HG02970 (cell line): ENCODE measurements around the gene CABP7.

Experiments used
- ATAC-seq: cut with Tn5 transposase; IDR thresholded peaks from one replicate; pipeline ENCODE4 v1.9.1; 2021; ENCODE audit warnings: mild to moderate bottlenecking, moderate library complexity, moderate number of reproducible peaks; ENCODE audit not compliant: unreplicated experiment, low FRiP score

Gene CABP7

DNA sequence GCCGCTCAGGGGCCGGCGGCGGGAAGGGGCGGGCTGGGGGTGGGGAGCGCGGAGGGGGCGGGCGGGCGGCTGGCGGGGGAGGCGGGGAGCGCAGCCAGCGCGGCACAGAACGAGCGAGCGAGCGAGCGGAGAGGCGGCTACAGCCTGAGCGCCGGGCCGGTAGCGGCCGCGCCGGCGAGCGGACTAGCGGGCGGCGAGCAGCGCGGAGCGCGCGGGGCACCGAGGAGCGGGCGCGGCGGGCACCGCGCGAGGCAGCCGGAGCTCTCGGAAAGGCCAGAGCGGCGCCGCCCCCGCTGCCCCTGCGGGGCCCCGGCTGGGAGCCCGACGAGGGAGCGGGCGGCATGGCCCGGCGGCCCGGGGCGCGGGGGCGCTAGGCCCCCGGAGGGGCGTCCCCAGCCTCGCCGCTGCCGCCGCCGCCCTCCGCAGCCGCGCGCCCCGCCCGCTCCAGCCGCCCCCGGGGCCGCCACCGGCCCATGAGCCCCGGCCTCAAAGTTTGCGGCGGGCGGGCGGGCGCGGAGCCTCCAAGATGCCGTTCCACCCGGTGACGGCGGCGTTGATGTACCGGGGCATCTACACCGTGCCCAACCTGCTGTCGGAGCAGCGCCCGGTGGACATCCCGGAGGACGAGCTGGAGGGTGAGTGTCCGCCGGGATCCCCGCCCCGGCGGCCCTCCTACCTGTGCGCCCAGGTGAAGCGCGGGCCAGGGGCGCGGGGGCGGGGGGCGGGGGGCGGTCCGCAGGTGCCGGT lies at the start of gene CABP7:
Gene CABP7 (plus strand): TSS at position 105 of the 747 bp plus-strand sequence. CDS start 422 bp downstream, at position 527.
- no peak for ATAC-seq

DNA sequence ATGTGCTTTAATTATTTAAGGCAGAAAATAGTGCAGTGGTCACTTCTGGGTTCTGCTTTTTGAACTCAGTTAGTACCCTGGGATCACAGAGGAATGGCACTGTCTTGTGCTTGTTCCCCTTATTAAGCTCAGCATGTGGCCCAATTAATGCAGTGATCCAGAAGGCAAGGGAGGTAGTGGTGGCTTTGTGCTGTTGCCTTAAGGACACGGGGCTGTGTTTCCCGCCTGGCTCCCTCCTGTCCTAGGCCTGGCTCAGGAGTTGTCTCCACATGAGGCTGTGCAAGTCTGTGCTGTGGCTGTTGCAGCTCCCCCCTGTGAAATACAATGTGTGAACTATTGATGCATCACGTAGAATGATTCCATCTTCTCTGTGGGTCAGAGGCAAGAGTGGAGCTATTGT lies 49.2 kb upstream of the CABP7 start:
- no peak for ATAC-seq

DNA sequence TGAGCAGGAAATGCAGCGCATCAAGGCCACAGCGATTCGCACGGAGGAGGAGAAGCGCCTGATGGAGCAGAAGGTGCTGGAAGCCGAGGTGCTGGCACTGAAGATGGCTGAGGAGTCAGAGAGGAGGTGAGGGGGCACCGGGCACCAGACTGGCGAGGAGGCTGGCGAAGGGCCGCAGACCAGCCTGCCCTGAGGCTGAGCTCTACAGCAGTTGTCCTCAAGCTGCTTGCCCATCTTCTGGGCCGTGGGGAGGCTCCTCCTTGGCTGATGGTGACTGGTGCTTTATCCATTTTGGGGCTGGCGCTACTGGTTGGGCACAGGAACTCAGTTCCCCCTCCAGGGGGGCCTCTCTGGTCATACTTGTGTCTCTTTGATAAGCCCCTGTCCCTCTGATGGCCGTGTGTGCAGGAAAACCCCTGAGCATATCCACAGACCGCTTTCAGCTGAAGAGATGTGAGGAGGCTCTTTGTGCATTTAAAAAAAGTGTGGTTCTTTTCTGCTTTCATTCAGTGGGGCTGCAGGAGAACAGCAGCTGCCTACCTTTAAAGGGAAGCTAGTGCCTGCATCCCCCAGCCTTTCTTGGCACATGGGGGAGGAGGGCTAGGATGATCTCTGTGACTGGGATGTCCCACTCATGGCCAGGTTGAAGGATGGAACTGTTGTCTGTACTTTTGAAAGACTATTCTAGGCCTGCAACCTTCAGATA lies 46.3 kb upstream of the CABP7 start:
- ATAC-seq = no peak

DNA sequence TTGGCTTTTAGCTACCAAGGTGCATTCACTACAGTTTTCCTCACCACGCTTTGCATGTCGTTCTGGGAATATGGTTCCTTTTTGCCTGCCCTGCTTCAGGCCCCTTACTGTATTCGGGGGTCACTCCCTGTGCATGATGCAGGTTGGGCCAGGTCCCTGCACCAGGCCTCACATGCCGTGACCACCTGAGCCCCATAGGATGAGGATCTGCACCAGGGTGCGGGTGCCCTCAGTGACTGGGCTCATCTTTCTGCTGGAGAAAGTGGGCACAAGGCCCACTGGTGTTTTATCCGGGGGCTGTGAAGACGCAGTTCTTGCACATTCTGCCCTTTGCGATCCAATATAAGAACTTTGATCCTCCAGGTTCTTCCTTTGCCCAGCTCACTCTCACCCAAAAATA lies 45.7 kb upstream of the CABP7 start:
- ATAC-seq = no peak

DNA sequence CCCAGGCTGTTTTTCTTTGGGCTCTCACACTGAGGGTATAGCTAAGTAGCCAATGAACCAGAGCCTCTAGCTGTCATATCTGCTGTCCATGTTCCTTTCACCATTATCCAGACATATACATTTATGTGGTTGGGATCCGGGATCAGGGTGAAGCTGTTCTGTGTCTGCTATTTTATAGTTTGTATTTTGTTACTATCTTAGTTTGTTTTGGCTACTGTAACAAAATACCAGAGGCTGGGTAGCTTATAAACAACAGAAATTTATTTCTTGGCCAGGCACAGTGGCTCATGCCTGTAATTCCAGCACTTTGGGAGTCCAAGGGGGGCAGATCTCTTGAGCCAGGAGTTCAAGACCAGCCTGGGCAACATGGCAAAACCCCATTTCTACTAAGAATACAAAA lies 40.5 kb upstream of the CABP7 start:
- ATAC-seq = no peak

DNA sequence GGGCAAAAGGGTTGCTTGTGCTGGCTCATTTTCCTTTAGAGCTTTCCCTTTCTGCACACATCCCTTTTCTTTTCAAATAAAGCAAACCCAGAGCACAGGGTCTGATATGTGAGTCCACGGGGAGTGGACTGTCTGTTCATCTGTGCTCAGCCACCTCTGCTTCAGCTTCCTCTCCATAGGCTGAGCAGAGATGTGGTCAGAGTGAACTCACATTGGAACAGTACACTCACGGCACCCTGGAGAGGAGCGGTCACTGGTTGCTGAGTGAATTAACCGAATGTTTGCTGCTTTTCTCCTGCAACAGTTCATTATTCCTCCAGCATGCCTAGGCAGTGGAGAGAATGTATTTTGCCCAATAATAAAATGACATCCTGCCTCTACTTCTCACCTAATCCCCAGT lies 36.3 kb upstream of the CABP7 start:
- ATAC-seq = no peak

DNA sequence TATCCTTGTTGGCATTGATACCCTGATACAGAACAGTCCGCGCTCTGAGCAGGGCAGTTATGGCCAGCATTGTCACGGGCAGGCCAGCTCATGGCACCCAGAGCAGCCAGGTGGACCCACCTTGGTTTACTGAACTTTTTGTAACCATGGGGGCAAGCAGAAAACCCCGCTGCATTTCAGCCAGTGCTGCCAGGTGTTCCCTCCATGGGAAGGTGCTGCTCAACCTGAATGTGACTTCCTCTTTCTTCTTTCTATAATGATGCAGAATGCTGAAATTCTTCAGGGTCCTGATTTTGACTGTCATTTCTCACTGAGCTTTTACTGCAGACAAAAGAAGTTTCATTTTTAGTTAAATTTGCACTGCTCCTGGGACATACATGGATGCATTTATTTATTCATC lies 35.6 kb upstream of the CABP7 start:
- ATAC-seq = no peak

DNA sequence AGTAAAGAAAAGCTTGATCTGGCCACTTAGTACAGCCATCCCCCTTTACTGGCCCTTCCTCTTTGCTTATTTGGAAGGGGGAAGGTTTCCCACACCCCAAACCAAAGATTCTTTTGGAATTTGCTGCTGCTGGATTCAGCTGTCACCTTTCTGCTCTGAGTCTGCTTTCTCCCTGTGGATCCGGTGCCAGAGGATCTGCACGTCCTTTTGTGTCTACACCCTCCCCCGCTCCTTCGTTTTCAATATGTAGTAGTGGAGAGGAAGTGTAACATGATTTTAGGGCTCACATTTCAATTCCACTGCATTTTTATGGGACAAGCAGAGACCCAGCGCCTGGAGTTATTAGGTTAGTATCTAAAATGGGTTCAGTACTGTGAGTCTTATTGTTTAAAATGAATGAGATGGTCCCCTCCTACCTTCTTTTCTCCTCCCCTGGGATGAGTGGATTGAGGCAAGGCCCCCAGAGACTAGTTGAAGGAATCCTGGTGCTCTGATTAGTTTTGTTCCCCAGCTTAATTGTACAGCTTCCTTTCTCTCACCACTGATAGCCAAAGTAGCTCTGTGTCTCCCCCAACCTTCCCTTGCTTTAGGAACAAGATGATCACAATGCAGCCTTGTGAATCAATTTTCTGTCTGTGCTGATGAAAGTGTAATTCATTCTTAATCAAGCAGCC lies 30.5 kb upstream of the CABP7 start:
- ATAC-seq = no peak

DNA sequence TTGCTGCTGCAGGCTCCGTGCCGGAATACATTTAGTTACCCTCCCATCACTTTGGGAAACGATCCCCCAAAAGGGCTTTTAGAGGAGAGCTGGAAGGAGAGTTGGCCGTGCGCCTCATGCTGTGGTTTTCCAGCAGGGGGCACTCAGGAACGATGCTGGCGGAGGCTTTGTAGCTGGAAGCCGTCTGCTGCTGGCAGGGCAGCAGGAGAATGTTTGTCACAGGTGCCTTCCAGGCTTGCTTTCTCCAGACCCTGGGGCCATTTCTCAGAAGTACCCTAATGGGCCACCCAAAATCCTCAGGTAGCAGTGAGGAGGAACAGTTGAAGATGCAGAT lies 30.0 kb upstream of the CABP7 start:
- ATAC-seq = no peak

DNA sequence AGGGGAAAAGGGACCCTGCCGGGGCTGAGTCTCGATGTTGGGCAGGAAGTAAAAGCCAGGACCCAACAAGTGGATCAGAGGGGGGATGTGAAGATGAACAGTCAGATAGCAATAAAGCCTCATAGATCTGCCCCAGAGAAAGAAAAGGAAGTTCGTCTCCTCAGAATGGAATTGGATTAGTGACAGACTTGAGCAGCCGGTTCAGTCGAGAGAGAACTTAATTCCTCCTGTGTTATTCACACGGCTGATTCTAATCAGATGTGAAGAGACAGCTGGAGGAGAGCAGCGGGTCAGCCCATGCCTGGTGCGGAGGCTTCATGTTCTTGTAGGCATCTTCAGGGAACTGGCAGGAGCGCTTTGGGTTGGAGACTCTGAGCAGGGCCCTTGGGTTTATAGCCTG lies 29.3 kb upstream of the CABP7 start:
- no peak for ATAC-seq

DNA sequence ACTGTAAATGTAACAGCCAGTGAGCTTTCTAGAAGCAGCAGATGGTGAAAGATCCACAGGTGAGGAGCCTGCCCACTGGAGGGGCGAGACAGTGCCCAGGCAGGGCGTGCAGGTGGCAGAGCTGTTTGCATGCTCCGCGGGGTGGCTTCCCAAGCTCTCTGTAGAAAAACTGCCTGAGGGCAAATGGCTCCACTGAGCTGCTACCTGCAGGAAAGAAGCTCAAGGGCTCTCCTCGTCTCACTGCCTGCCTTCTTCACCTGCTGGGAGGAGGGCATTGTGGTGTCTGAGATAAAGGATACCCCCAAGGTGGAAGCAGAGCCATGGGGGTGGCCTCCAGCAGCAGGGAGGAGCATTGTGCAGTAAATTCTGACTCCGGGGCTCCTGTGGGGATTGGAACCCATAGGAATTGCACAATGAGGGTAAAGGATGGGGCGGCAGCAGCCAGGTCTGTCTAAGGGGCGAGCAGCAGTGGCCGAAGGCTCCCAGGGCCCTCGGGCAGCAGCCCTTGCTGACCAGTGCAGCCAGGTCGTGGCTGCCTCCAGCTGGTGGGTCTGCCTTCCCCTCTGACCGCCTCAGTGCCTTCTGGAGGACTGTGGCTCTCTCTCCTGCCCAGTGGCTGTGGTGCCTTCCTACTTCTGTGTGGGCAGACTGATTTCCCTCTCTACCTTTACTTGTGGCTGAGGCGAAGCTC lies 28.0 kb upstream of the CABP7 start:
- no peak for ATAC-seq

DNA sequence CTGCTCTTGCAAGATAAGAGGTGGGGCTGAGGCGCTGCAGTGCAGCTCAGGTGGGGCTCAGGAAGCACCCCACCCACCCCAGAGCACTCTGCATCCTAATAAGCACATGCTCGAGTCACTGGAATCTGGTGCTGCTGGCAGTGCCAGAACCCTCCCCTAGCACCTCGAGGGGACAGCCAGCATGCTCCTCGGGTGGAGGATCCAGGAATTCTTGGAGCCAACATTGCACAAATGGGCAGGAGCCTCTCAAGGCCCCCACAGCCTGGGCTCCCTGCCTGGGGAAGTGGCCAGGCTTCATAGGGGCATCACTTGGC lies 27.5 kb upstream of the CABP7 start:
- ATAC-seq = no peak

DNA sequence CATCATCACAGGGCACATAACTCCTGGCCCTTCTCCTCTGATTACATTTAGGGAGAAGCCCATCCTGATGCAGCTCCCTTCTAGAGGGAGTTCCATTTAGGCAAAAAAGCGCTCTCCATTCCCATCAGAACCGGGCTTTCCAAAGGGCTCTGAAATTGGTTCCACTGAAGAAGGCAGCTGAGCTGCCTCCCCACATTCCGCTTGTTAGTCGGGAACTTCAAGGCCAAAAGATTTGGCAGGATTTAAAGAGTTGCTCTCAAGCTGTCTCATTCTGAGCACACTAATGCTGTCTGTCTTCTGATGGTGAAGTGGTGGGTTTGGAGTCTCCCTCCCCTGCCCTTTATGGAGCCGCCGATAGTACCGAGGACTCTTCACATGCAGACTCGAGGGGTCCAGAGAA lies 26.6 kb upstream of the CABP7 start:
- ATAC-seq = no peak

DNA sequence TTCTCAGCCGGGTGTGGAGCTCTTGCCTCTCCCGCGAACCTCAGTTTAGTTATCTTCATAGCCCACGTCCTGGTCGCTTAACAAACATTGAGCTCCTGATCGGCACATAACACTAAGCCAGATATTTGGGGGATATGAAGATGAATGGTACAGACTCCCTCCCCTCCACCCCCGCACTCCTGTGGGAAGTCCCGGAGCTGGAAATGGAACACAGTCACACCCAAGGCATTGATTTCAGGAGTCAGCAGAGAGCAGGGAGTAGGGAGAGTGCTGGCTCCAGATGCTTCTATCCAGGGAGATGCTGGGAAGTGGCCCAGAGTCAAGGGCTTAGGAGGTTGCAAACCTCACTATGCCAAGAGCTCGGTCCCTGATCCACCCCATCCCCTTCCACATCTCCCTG lies 26.1 kb upstream of the CABP7 start:
- no peak for ATAC-seq

DNA sequence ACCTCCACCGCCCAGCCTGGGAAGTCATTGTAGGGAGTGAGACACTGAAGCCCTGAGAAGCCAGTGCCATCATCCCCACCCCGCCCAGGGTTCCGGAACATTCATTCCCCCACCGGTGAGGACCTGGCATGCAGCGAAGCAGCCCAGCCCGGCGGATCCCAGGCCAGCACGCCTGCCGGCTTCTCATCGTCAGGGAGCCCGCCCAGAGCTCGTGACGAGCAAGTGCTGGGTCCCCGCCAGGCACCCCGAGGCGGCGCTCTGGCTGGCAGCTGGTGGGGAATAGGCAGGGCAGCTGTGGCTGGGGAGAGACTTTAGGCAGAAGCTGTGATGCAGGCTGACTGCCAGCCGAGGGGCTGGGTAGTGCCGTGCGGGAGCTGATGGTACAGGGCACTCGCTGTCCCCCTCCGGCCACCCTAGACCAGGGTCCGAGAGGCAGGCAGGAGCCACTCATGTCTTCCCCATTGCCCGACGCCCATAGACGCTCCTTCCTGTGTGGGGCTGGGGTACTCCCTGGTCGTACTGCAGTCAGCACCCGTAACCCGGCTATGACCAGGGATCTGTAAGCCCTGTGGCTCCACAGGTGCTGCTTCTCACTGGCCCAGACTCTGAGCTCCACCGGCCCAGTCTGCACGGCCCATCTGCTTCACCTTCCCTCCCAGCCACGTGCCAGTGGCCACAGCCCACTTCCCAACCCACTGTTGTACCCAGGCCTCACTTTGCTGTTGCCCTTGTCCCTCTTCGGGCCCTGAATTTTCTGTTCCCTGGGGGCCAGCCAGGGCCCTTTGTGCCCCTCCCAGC lies 24.5 kb upstream of the CABP7 start:
- ATAC-seq = no peak

DNA sequence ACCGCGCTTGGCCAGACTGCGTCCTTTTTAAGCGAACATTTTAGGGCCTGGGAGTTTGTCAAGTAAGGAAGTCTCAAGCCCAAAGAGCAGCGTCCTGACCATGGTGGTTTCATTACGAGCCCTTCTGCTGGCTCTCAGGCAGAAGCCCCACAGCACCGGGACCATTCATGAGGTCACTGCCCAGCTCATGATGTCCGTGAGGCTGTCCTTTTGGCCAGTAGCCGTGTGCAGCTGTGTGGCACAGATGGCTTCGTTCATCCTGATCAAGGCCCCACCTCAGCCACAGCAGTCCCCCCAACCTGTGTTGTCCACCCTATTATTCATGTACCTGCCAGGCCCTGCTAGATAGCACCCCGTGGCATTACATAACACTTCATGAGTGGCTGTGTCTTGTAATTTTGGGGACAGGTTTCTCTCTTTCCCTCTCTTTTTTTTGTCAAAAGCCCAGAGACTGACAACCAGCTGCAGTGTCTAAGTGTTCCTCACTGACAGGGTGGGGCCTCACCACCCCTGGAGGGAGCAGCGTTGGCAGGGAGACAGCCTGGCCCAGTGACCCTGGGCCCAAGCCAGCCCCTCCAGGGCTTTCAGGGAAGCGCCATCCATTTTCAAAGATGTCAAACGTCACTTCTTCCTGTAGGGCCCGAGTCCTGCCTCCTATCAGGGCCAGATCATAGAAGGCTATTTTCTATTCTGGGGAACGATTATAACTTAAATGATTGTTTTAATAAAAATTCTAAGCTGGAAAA lies 21.8 kb upstream of the CABP7 start:
- no peak for ATAC-seq

DNA sequence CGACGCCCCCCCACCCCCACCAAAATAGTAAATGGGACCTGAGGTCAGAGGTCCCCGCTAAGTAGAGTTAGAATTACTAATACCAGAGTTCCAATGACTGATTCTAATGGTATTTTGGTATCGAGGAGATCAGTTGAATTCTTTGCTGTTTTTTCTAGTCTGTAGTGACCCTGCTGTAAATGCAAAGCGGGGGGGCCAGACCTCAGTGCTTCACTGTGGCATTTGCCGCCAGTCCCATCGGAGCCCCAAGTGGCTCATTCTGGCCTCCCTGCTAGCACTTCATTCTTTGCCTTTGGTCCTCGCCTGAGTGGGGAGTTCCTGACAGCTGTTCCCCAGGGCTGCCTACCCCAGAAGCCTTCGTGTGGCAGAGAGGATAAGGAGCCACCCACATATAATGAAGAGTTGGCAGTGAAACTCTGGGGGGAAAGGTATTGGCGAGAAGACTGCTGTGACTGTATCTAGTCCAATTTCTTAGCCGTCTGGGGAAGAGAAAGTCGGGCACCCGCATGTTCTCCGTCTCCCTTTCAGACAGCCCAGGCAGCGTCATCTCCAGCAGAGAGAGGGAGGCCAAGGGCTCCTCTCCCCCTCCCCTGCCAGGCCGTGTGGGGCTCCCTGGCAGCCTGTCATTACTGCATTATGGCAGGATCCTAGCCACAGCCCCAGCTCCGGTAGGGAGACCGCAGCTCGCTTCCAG lies 19.4 kb upstream of the CABP7 start:
- ATAC-seq = no peak

DNA sequence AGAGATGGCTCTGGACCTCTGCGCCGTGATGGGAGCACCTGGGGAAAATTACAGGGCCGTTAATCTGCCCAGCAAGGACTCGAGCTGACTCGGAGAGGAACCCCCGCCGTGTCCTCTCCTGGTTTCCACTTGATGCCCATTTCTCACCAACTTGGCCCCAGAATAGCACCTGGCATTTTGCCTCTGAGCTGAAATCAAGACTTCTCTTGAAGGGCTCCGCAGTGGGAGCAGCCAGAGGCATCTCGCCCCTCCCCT lies 19.0 kb upstream of the CABP7 start:
- ATAC-seq = no peak

DNA sequence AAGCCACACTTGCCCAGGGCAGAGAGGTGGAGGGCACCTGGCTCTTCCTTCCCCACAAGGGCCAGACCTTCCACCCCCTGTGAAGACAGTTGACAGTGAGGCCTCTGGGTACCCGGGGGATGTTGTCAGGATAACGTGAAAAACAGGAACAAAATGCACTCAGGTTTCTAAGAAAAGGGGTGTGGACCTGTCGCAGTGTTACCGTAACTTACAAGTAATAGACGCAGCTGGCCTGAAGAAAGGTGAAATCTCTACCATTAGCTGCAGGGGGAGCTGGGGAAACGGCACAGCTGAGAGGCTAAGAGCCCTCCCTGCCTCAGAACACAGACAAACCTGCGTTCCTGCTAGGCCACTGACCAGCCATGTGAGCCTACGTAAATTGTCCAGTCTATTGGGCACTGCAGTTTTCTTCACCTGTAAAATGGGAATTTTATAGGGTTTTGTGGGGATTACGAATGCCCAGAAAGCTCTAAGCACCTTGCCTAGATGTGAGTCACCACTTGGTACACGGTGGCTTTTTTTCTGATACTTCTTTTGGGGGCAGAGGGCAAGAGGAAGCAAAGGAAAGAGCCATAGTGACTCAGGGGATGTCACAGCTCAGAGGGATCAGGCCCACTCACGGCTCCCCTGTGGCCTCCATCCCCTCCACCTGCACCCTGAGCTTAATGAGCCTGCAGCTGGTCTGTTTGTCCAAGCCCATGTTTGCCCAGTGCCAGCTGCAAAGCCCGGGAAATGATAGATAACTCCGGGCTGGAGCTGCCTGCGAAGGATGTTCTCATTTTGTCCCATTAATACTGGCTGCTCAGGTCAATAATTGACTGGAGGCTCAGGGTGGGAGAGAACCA lies 18.4 kb upstream of the CABP7 start:
- ATAC-seq = no peak
